GM23338 (cell line): ENCODE data around the gene CYP26B1. TPM values are rescaled to one million over a fixed set of nuclear protein-coding genes. Genes with fewer than 3 reads are reported as not detected.
A peak's percentile ranks its signal among the peaks of the same experiment; 100 is the strongest.

ENCODE experiments used
- ATAC-seq: fragments of 200-7000 bp; cut with Tn5 transposase; 3 replicates; pipeline ENCODE4 v1.9.1; 2020
- DNase-seq: peaks from one replicate; pipeline ENCODE4 v3.0.0-alpha.2; 2015; ENCODE audit warnings: low spot score
- H2AFZ ChIP-seq: fragments of 200-600 bp; sonication (generic); 2 replicates; pipeline ENCODE4 v1.8.0; 2016; ENCODE audit warnings: antibody characterized with exemption, mild to moderate bottlenecking, moderate library complexity
- H3F3A ChIP-seq: fragments of 200-600 bp; sonication (generic); replicated peaks from 2 replicates; pipeline ENCODE4 v1.8.0; 2017; ENCODE audit warnings: antibody characterized with exemption, mixed run types, low read depth
- H3K27ac ChIP-seq: fragments of 200-600 bp; sonication (generic); 2 replicates; pipeline ENCODE4 v1.6.1; 2016; ENCODE audit warnings: low read depth
- H3K27me3 ChIP-seq: fragments of 200-600 bp; sonication (generic); 2 replicates; pipeline ENCODE4 v1.8.0; 2016; ENCODE audit warnings: mild to moderate bottlenecking, mixed run types, moderate library complexity; ENCODE audit not compliant: insufficient read depth
- H3K36me3 ChIP-seq: fragments of 200-600 bp; sonication (generic); 2 replicates; pipeline ENCODE4 v1.8.0; 2016; ENCODE audit warnings: mild to moderate bottlenecking; ENCODE audit not compliant: insufficient read depth
- H3K4me1 ChIP-seq: fragments of 200-600 bp; sonication (generic); 2 replicates; pipeline ENCODE4 v1.8.0; 2016; ENCODE audit warnings: mild to moderate bottlenecking, moderate library complexity; ENCODE audit not compliant: insufficient read depth
- H3K4me2 ChIP-seq: fragments of 200-600 bp; sonication (generic); 2 replicates; pipeline ENCODE4 v1.7.1; 2017; ENCODE audit warnings: mixed run types
- H3K4me3 ChIP-seq: fragments of 200-600 bp; sonication (generic); 2 replicates; pipeline ENCODE4 v1.6.1; 2016; ENCODE audit warnings: mixed run types
- H3K79me2 ChIP-seq: fragments of 200-600 bp; sonication (generic); replicated peaks from 2 replicates; pipeline ENCODE4 v1.8.0; 2017; ENCODE audit warnings: mild to moderate bottlenecking; ENCODE audit not compliant: insufficient read depth
- H3K9me2 ChIP-seq: fragments of 200-600 bp; sonication (generic); 2 replicates; pipeline ENCODE4 v1.8.0; 2017; ENCODE audit not compliant: insufficient read depth
- H4K20me1 ChIP-seq: fragments of 200-600 bp; sonication (generic); replicated peaks from 2 replicates; pipeline ENCODE4 v1.8.0; 2017; ENCODE audit warnings: mild to moderate bottlenecking; ENCODE audit not compliant: insufficient read depth
- H3K27ac Mint-ChIP-seq: 2 replicates; pipeline ENCODE4 v1.8.0; 2020; ENCODE audit warnings: inconsistent platforms, mild to moderate bottlenecking, moderate library complexity, mixed read lengths
- H3K27me3 Mint-ChIP-seq: 3 replicates; pipeline ENCODE4 v1.8.0; 2022; ENCODE audit warnings: low read depth, mild to moderate bottlenecking, moderate library complexity, mixed read lengths, inconsistent platforms; ENCODE audit not compliant: insufficient read depth, poor library complexity
- H3K36me3 Mint-ChIP-seq: 3 replicates; pipeline ENCODE4 v1.8.0; 2021; ENCODE audit warnings: low read depth, mild to moderate bottlenecking, inconsistent platforms, moderate library complexity, mixed read lengths
- H3K4me1 Mint-ChIP-seq: 3 replicates; pipeline ENCODE4 v1.8.0; 2020; ENCODE audit warnings: mild to moderate bottlenecking, inconsistent platforms, mixed read lengths
- H3K4me3 Mint-ChIP-seq: 3 replicates; pipeline ENCODE4 v1.8.0; 2021; ENCODE audit warnings: moderate library complexity, mild to moderate bottlenecking, inconsistent platforms, mixed read lengths
- H3K9me3 Mint-ChIP-seq: 3 replicates; pipeline ENCODE4 v1.8.0; 2020; ENCODE audit warnings: moderate library complexity, mild to moderate bottlenecking, inconsistent platforms, mixed read lengths
- EZH2 ChIP-seq: fragments of 200-600 bp; sonication (generic); IDR thresholded peaks from one replicate; pipeline ENCODE4 v1.8.0; 2017; ENCODE audit warnings: antibody characterized with exemption, mild to moderate bottlenecking, low read depth; ENCODE audit not compliant: unreplicated experiment
- EZH2phosphoT487 ChIP-seq: fragments of 200-600 bp; sonication (generic); IDR thresholded peaks from one replicate; pipeline ENCODE4 v1.8.1; 2018; ENCODE audit warnings: antibody characterized with exemption; ENCODE audit not compliant: unreplicated experiment
- JUNB ChIP-seq: IDR thresholded peaks from one replicate; pipeline ENCODE4 v1.6.1; 2016; ENCODE audit warnings: antibody characterized with exemption; ENCODE audit not compliant: unreplicated experiment
- polyA plus RNA-seq: library from polyadenylated mRNA; unstranded; fragments of >200 nt; fragmentation: Nextera tagmentation; extraction: Ambion mirVana; gene quantifications from 2 replicates; pipeline ENCODE4 v1.2.1, GENCODE V29; 2016
- total RNA-seq: library from RNA; depleted of rRNA; stranded (reverse); fragments of >200 nt; shearing (Covaris generic); gene quantifications from 2 replicates; pipeline ENCODE4 v1.2.3, GENCODE V29; 2014
- TF ChIP-seq, protein P1 (sequence below): IDR thresholded peaks from 2 replicates; pipeline ENCODE4 v1.6.1; 2016; ENCODE audit warnings: antibody characterized with exemption

CYP26B1 gene
- total and polyA plus RNA-seq, 2 experiments from 2014 or later = 0.05 to 0.31 TPM

DNA sequence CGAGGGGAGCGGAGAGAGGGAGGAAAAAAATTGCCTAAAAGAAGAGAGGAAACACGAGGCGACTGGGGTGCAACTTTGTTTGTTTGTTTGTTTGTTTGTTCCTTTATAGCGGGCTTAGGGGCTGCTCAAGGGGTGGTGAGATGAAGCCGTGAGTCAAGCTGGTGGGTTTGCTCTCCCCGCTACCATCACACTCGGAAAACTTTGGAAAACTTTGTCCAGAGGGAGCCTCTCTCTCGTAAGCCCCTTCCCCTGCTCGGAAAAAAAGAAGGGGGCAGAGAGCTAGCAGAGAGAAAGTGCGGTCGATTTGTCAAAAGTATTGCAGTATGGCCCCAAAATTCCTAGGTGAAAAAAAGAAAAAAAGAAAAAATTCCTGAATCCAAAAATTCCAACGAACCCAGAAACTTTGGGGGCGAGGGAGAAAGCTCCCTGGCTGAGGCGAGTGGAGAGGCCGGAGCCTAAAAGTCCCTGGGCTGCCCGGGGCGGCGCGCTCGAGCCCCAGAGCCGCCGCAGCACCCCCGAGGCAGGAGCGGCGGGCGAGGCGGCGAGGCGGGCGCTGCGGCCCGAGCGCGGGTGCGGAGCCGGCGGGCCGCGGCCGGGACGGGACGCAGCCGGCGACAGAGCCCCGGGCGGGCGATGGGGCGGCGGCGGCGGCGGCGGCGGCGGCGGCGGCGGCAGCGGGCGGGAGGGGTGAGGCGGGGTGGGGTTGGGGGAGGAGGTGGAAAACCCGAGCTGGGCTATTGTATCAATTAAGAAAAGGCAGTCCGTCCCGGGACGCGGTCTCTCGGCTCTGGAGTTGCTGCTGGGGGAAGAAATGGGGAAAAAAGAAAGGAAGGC is 558 bp upstream of the CYP26B1 start:
- Mint-ChIP-seq H3K9me3 (peaks cover 3% of the 10 kb centered on the region; the same call in 2 of the 3 replicates), H3K4me1 (peaks cover 37% of the 10 kb centered on the region), H3K36me3 (no peaks in the 10 kb centered on the region; the same call in 2 of the 3 replicates), H3K27ac (no peak overlapping the region), H3K4me3 (peak overlapping the region; percentile 82), H3K27me3 (peaks cover 86% of the 10 kb centered on the region)
- Histone ChIP-seq H3K79me2 (no peaks in the 10 kb centered on the region), H3K4me2 (peak overlapping the region; percentile 95), H3K36me3 (no peaks in the 10 kb centered on the region), H3K4me1 (peaks cover 20% of the 10 kb centered on the region), H2AFZ (peak overlapping the region; percentile 81), H3K4me3 (peak overlapping the region; percentile 77), H3K9me2 (no peaks in the 10 kb centered on the region), H4K20me1 (no peaks in the 10 kb centered on the region), H3F3A (0 out of 2 replicates have a peak, but pooled peaks cover 3% of the 10 kb centered on the region), H3K27ac (no peak overlapping the region), H3K27me3 (peaks cover 94% of the 10 kb centered on the region)
- ATAC-seq (no peak), DNase-seq (peak; percentile 41)
- TF ChIP-seq EZH2phosphoT487 = peak; percentile 89
- TF ChIP-seq, protein P1, sequence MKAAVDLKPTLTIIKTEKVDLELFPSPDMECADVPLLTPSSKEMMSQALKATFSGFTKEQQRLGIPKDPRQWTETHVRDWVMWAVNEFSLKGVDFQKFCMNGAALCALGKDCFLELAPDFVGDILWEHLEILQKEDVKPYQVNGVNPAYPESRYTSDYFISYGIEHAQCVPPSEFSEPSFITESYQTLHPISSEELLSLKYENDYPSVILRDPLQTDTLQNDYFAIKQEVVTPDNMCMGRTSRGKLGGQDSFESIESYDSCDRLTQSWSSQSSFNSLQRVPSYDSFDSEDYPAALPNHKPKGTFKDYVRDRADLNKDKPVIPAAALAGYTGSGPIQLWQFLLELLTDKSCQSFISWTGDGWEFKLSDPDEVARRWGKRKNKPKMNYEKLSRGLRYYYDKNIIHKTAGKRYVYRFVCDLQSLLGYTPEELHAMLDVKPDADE = no peak
- peak; percentile 96 for TF ChIP-seq EZH2

DNA sequence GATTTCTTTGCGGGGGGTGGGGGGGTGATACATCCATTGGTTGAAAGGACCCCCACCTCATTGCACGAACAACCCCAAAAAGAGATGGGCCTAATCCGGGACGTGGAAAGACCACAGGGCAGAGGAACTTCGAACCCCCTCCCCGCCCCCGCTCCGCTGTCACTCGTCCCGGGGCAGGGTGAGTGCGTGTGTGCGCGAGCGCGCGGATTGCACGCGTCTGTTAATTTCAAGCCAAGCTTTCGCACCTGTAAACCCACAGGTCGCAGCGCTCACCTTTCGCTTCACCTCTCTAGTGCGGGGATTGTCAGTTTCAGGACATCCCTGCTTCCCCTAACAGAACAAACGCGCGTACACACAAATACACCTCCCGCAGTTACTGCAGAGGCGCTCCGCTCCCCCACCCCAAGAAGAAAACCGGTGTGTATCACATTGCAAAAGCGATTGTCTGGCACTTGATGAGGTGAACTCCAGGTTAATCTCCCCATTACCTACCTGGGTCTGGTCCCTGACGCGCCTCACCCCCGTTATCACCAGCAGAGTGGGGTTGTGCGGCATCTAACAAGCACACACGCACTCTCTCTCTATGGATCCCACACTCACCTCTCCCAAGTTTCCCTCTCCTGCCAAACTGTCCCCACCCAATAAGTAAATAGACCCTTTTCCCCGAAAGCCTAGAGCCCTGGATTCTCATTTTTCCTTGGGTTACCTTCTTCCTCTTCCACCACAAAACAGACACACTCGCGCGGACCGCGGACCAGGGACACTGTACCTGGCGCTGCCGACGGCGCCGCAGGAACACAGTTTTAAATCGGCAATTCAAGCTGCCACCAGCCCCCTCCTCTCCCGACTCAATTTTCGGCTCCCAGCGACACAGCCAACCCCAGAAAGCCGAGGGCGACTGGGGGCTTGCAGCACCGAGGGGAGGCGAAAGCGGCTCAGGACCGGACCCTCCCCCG is 1.0 kb downstream of the CYP26B1 start:
- peaks cover 96% of the 10 kb centered on the region for H3K27me3 ChIP-seq
- H3K9me3 Mint-ChIP-seq = peaks cover 3% of the 10 kb centered on the region; the same call in 2 of the 3 replicates
- H3K79me2 ChIP-seq = no peaks in the 10 kb centered on the region
- H3K27me3 Mint-ChIP-seq = peaks cover 88% of the 10 kb centered on the region
- H3K4me1 ChIP-seq = peaks cover 30% of the 10 kb centered on the region
- H3K27ac Mint-ChIP-seq = no peak overlapping the region
- peak overlapping the region; percentile 92 for H2AFZ ChIP-seq
- H3K9me2 ChIP-seq = no peaks in the 10 kb centered on the region
- peak overlapping the region; percentile 77 for H3K4me3 ChIP-seq
- H3K36me3 ChIP-seq = no peaks in the 10 kb centered on the region
- ATAC-seq = no peak
- TF ChIP-seq EZH2 (peak; percentile 89), EZH2phosphoT487 (peak; percentile 75), JUNB (no peak)
- no peaks in the 10 kb centered on the region; the same call in 2 of the 3 replicates for H3K36me3 Mint-ChIP-seq
- H3K4me2 ChIP-seq = peak overlapping the region; percentile 95
- peak; percentile 68 for DNase-seq
- H3K4me3 Mint-ChIP-seq = peak overlapping the region; percentile 76
- H3K27ac ChIP-seq = no peak overlapping the region
- 0 out of 2 replicates have a peak, but pooled peaks cover 3% of the 10 kb centered on the region for H3F3A ChIP-seq
- H4K20me1 ChIP-seq = no peaks in the 10 kb centered on the region; the same call in 1 of the 2 replicates
- peaks cover 44% of the 10 kb centered on the region for H3K4me1 Mint-ChIP-seq
